ENCODE data around the gene CUEDC1. TPM values are rescaled to one million over a fixed set of nuclear protein-coding genes. Genes with fewer than 3 reads are reported as not detected.
A peak's percentile ranks its signal among the peaks of the same experiment; 100 is the strongest.

Gene CUEDC1
- total and polyA plus RNA-seq, 9 of the 15 experiments (the other 6 are each of a cell fraction or from before 2014, with no cell fraction given), result 0.20 to 4.1 (median 1.6) TPM; not detected in 1

- TF ChIP-seq ARID3A (IDR thresholded peaks at IDR 0.05; ENCODE audit: borderline replicate concordance, low read depth, low read length) (no peak), ZNF655 (CRISPR knock-in tag; IDR thresholded peaks at IDR 0.05) (no peak)
These were observed 31.8 kb upstream of the CUEDC1 start (continued) for GRCh38 chr17:57986841-57987580.

- Histone ChIP-seq H3K4me3 (no peak overlapping the region), H3K79me2 (ENCODE audit: control insufficient read depth, insufficient read depth, low read length) (peaks cover 59% of the 10 kb centered on the region), H3K9me1 (ENCODE audit: control insufficient read depth, insufficient read depth, low read length) (no peaks in the 10 kb centered on the region), H4K20me1 (replicated peaks; ENCODE audit: control insufficient read depth, insufficient read depth, low read length) (peaks cover 5% of the 10 kb centered on the region; the same call in 1 of the 2 replicates), H3K4me1 (replicated peaks in 1 of 2; ENCODE audit: control insufficient read depth in 2 of 2, insufficient read depth in 2 of 2, low read length in 2 of 2) (peaks cover 12 to 26% of the 10 kb centered on the region in 2 experiments; a peak in 3 of 5 replicates), H3K9ac (ENCODE audit: insufficient read depth in 1 of 2, low read depth in 2 of 2, low read length in 2 of 2) (no peak overlapping the region), H3K36me3 (ENCODE audit: control insufficient read depth, insufficient read depth, low read length) (peaks cover 44% of the 10 kb centered on the region), H2AFZ (ENCODE audit: low read depth, low read length) (no peak overlapping the region), H3K9me3 (replicated peaks; ENCODE audit: control insufficient read depth, insufficient read depth, low read depth, low read length) (no peaks in the 10 kb centered on the region), H3K27ac (ENCODE audit: extremely low read depth, low read depth, low read length) (no peak overlapping the region), H3K27me3 (ENCODE audit: control insufficient read depth in 2 of 2, insufficient read depth in 2 of 2, low read length in 2 of 2) (no peaks in the 10 kb centered on the region), H3K4me2 (ENCODE audit: insufficient read depth, low read length) (no peak overlapping the region)
- 6% methylated on average over 1 of the region's 1 CpG for WGBS (ENCODE audit: insufficient coverage, low coverage, missing lambda C conversion rate)
- no TSS peak for BruUV-seq (replicated peaks)
- DNase-seq (ENCODE audit: extremely low read depth in 1 of 4, low spot score in 3 of 4), result no peak
- intact Hi-C loops (cut with micrococcal nuclease), result no loop called here
- POLR2A ChIA-PET, result interaction anchor here (0.6 to 3.0 kb wide), 7 partner anchors 8 to 29 kb away, joined by 3 to 24 read pairs (median 5); partner anchors contain the start of gene SRSF1
- no peak for ATAC-seq
- no peak for FAIRE-seq
- CTCF ChIA-PET (ENCODE audit: low intra/inter-chr PET ratio), result no interaction called here
- in situ Hi-C loops (cut with MboI), result no loop called here
- TF ChIP-seq ESRRB (CRISPR knock-in tag; IDR thresholded peaks at IDR 0.05; ENCODE audit: borderline replicate concordance) (no peak), MYC (IDR thresholded peaks at IDR 0.05; ENCODE audit: low read depth, low read length) (no peak), MYC (CRISPR knock-in tag; IDR thresholded peaks at IDR 0.05; ENCODE audit: borderline replicate concordance, low read depth) (no peak), GTF3C2 (IDR thresholded peaks at IDR 0.05; ENCODE audit: borderline replicate concordance, extremely low read depth, insufficient read length) (no peak), ZNF507 (tag; conservative IDR thresholded peaks at IDR 0.05) (no peak), MCM5 (IDR thresholded peaks at IDR 0.05; ENCODE audit: low read depth) (no peak), SIN3A (IDR thresholded peaks at IDR 0.05; ENCODE audit: borderline replicate concordance in 2 of 2, control insufficient read depth in 1 of 2, low read depth in 2 of 2, low read length in 2 of 2) (no peak), CGGBP1 (CRISPR knock-in tag; IDR thresholded peaks at IDR 0.05) (no peak), MEIS2 (IDR thresholded peaks at IDR 0.05; ENCODE audit: partially characterized antibody) (peak; percentile 26), RB1 (IDR thresholded peaks at IDR 0.05; ENCODE audit: low read depth) (no peak), CBX2 (IDR thresholded peaks at IDR 0.05; ENCODE audit: insufficient read depth, low read length, poor library complexity, severe bottlenecking) (no peak)
These were observed 30.4 kb upstream of the CUEDC1 start for GRCh38 chr17:57985675-57985974.
